B cell (primary cell): ENCODE measurements around the gene FAM81A. TPM values are rescaled to one million over a fixed set of nuclear protein-coding genes. Genes with fewer than 3 reads are reported as not detected.

Source experiments
- ATAC-seq: fragments of 200-7000 bp; cut with Tn5 transposase; one replicate; pipeline ENCODE4 v1.10.0; 2021; ENCODE audit warnings: low read depth, mild to moderate bottlenecking, moderate number of reproducible peaks, moderate library complexity
- CTCF ChIA-PET: fragments of 350-600 bp; sonication (Branson Sonifier 250); formaldehyde crosslinking; loops from one replicate; lab custom pipeline; 2021; ENCODE audit warnings: antibody characterized with exemption, inconsistent platforms; lab: Charles Lee
- POLR2A ChIA-PET: fragments of 350-600 bp; sonication (Branson Sonifier 250); formaldehyde crosslinking; loops from one replicate; lab custom pipeline; 2021; ENCODE audit warnings: antibody characterized with exemption; lab: Charles Lee
- DNase-seq: peaks from one replicate; pipeline ENCODE4 v3.0.0; 2013
- H2AFZ ChIP-seq: 2 replicates; pipeline ENCODE4 v1.6.1; 2012; ENCODE audit warnings: mild to moderate bottlenecking, low read depth, low read length; ENCODE audit not compliant: insufficient read depth, poor library complexity, severe bottlenecking
- H3K27ac ChIP-seq, 2 donors: 1 replicate in 1 of 2; 2 replicates in 1 of 2; pipeline ENCODE4 v1.5.1; 2012 to 2013; ENCODE audit warnings: low read length in 2 of 2, mild to moderate bottlenecking in 2 of 2, moderate library complexity in 1 of 2
- H3K27me3 ChIP-seq, 4 experiments: fragments of 200-600 bp in 1 of 4; sonication (generic) in 1 of 4; replicated peaks in 1 of 4; 1 replicate in 2 of 4; 2 replicates in 2 of 4; pipeline versions ENCODE4 v1.6.1 to v1.7.0; 2013 to 2016; ENCODE audit warnings: low read length in 3 of 4, mild to moderate bottlenecking in 2 of 4, mixed read lengths in 1 of 4, moderate library complexity in 1 of 4; ENCODE audit not compliant: insufficient read depth in 4 of 4, control insufficient read depth in 3 of 4; ENCODE audit errors: control extremely low read depth in 1 of 4
- H3K36me3 ChIP-seq, 2 experiments: replicated peaks in 1 of 2; 1 replicate in 1 of 2; 2 replicates in 1 of 2; pipeline versions ENCODE4 v1.6.1 to v1.7.1; 2013; ENCODE audit warnings: low read length in 1 of 2; ENCODE audit not compliant: insufficient read depth in 2 of 2, control insufficient read depth in 1 of 2; ENCODE audit errors: control extremely low read depth in 1 of 2, extremely low read depth in 1 of 2
- H3K4me1 ChIP-seq, 2 donors: fragments of 200-600 bp in 1 of 2; sonication (generic) in 1 of 2; 1 replicate in 1 of 2; 2 replicates in 1 of 2; pipeline versions ENCODE4 v1.5.1 to v1.6.1; 2013 to 2017; ENCODE audit warnings: low read length in 2 of 2; ENCODE audit not compliant: control insufficient read depth in 2 of 2, insufficient read depth in 2 of 2
- H3K4me2 ChIP-seq: replicated peaks from 2 replicates; pipeline ENCODE3; 2012; ENCODE audit warnings: mild to moderate bottlenecking, low read depth, low read length; ENCODE audit not compliant: poor library complexity, severe bottlenecking
- H3K4me3 ChIP-seq, 5 experiments: fragments of 200-600 bp in 1 of 5; sonication (generic) in 1 of 5; 1 replicate in 3 of 5; 2 replicates in 2 of 5; pipeline versions ENCODE4 v1.5.1 to v1.7.0; 2011 to 2016; ENCODE audit warnings: low read length in 4 of 5, mild to moderate bottlenecking in 4 of 5, low read depth in 2 of 5, control low read depth in 1 of 5, moderate library complexity in 1 of 5; ENCODE audit not compliant: insufficient read depth in 1 of 5; ENCODE audit errors: control extremely low read depth in 1 of 5, extremely low read depth in 1 of 5
- H3K79me2 ChIP-seq: fragments of 200-600 bp; sonication (generic); one replicate; pipeline ENCODE4 v1.6.0; 2016; ENCODE audit warnings: low read length; ENCODE audit not compliant: control insufficient read depth, insufficient read depth
- H3K9ac ChIP-seq: fragments of 200-600 bp; sonication (generic); 2 replicates; pipeline ENCODE4 v1.6.1; 2017; ENCODE audit warnings: mild to moderate bottlenecking, low read length, moderate library complexity
- H3K9me3 ChIP-seq, 3 donors: one replicate each; pipeline versions ENCODE4 v1.6.1 to v1.7.1; 2013; ENCODE audit warnings: low read length in 2 of 3; ENCODE audit not compliant: control insufficient read depth in 2 of 3, insufficient read depth in 1 of 3; ENCODE audit errors: control extremely low read depth in 1 of 3
- H4K20me1 ChIP-seq: 2 replicates; pipeline ENCODE4 v1.6.0; 2012; ENCODE audit warnings: mild to moderate bottlenecking, low read length; ENCODE audit not compliant: insufficient read depth, control insufficient read depth, poor library complexity, severe bottlenecking
- H3K27ac Mint-ChIP-seq: one replicate; pipeline ENCODE4 v1.8.0; 2021; ENCODE audit warnings: mixed read lengths
- H3K27me3 Mint-ChIP-seq: one replicate; pipeline ENCODE4 v1.8.0; 2021; ENCODE audit warnings: mixed read lengths
- H3K4me1 Mint-ChIP-seq: one replicate; pipeline ENCODE4 v1.8.0; 2021; ENCODE audit warnings: mixed read lengths
- H3K4me3 Mint-ChIP-seq: one replicate; pipeline ENCODE4 v1.8.0; 2021; ENCODE audit warnings: mixed read lengths
- H3K9me3 Mint-ChIP-seq: one replicate; pipeline ENCODE4 v1.8.0; 2022; ENCODE audit warnings: mixed read lengths; ENCODE audit not compliant: insufficient read depth
- CTCF ChIP-seq: fragments of 200-600 bp; IDR thresholded peaks from one replicate; pipeline ENCODE4 v1.8.0; 2022; ENCODE audit warnings: antibody characterized with exemption, mild to moderate bottlenecking
- EZH2 ChIP-seq: IDR thresholded peaks from 2 replicates; pipeline ENCODE4 v1.6.1; 2012; ENCODE audit warnings: borderline replicate concordance, low read depth, mild to moderate bottlenecking, moderate library complexity, low read length; ENCODE audit not compliant: insufficient read depth, poor library complexity, severe bottlenecking
- WGBS: methylation state at CpG from one replicate; pipeline ENCODE4 v1.1.5; 2013; ENCODE audit warnings: missing lambda C conversion rate; ENCODE audit not compliant: insufficient coverage; 5-methylcytosine and 5-hydroxymethylcytosine counted together
- intact Hi-C: fragments of 100-400 bp; cut with micrococcal nuclease; formaldehyde crosslinking; loops from one replicate; pipeline ENCODE4 v1.10.0; 2022
- polyA plus RNA-seq: library from polyadenylated mRNA; depleted of rRNA; stranded (reverse); fragments of >200 nt; gene quantifications from 2 replicates; pipeline ENCODE4 v1.2.3, GENCODE V29; 2012
- small RNA-seq: library from RNA; depleted of rRNA; stranded (forward); fragments of <200 nt; gene quantifications from one replicate; pipeline ENCODE3, GENCODE V24; 2012; ENCODE audit warnings: low replicate concordance, low read depth; ENCODE audit not compliant: insufficient read length
- total RNA-seq, 2 donors: library from RNA; stranded (reverse); fragments of 120-200 nt in 1 of 2; gene quantifications; 1 replicate in 1 of 2; 2 replicates in 1 of 2; pipeline versions ENCODE4 v1.2.3 to v1.2.4, GENCODE V29; 2013 to 2022

The FAM81A gene
- total and polyA plus RNA-seq, 2 donors (not counting 1 experiment from before 2014, with no cell fraction given), result 2.0 to 3.9 TPM

GRCh38 chr15:59570315-59570714, 132.3 kb downstream of the FAM81A start:
- ATAC-seq (no peak), DNase-seq (no peak)
- H3K27me3 ChIP-seq, result no peaks in the 10 kb centered on the region
- POLR2A ChIA-PET, result no interaction called here
- no peaks in the 10 kb centered on the region for H3K9me3 ChIP-seq
- intact Hi-C loops, result no loop called here
- no peaks in the 10 kb centered on the region for H3K36me3 ChIP-seq
- Mint-ChIP-seq H3K27ac (no peak overlapping the region), H3K9me3 (no peaks in the 10 kb centered on the region), H3K27me3 (no peaks in the 10 kb centered on the region), H3K4me1 (peaks cover 3% of the 10 kb centered on the region), H3K4me3 (no peak overlapping the region)
- H3K4me2 ChIP-seq, result no peak overlapping the region
- TF ChIP-seq CTCF (no peak), EZH2 (no peak)
- H3K27ac ChIP-seq, result no peak overlapping the region
- no peak overlapping the region for H3K9ac ChIP-seq
- WGBS, result 86% methylated on average over 2 of the region's 3 CpGs
- H3K79me2 ChIP-seq, result no peaks in the 10 kb centered on the region
- H2AFZ ChIP-seq, result no peak overlapping the region
- CTCF ChIA-PET, result no interaction called here
- no peak overlapping the region for H3K4me3 ChIP-seq
- no peaks in the 10 kb centered on the region for H4K20me1 ChIP-seq
- H3K4me1 ChIP-seq, result no peaks in the 10 kb centered on the region

GRCh38 chr15:59571606-59572005, 133.6 kb downstream of the FAM81A start:
- POLR2A ChIA-PET, result no interaction called here
- no peak overlapping the region for H3K4me2 ChIP-seq
- TF ChIP-seq CTCF (no peak), EZH2 (no peak)
- no peak overlapping the region for H3K4me3 Mint-ChIP-seq
- no peaks in the 10 kb centered on the region for H4K20me1 ChIP-seq
- no peak overlapping the region for H3K4me3 ChIP-seq
- DNase-seq (no peak), ATAC-seq (no peak)
- no peak overlapping the region for H3K27ac Mint-ChIP-seq
- no peak overlapping the region for H3K9ac ChIP-seq
- H3K36me3 ChIP-seq, result no peaks in the 10 kb centered on the region
- no peaks in the 10 kb centered on the region for H3K27me3 ChIP-seq
- H2AFZ ChIP-seq, result no peak overlapping the region
- no peaks in the 10 kb centered on the region for H3K79me2 ChIP-seq
- peaks cover 3% of the 10 kb centered on the region for H3K4me1 Mint-ChIP-seq
- WGBS, result 80% methylated on average over 1 of the region's 6 CpGs
- H3K4me1 ChIP-seq, result no peaks in the 10 kb centered on the region
- CTCF ChIA-PET, result interaction anchor here (0.7 kb wide), 1 partner anchor 120 kb away, joined by 6 read pairs; no protein-coding TSS in a partner anchor
- H3K9me3 Mint-ChIP-seq, result no peaks in the 10 kb centered on the region
- no peaks in the 10 kb centered on the region for H3K27me3 Mint-ChIP-seq
- no peaks in the 10 kb centered on the region for H3K9me3 ChIP-seq
- no peak overlapping the region for H3K27ac ChIP-seq
- intact Hi-C loops, result no loop called here

Small RNA genes within 50 kb of the gene (small RNA-seq; reads per million reads assigned to genes)
- not detected for gene RF00019

Other genes with a start within 250 kb of the FAM81A start
- gene LDHAL6B, start 231.3 kb upstream of the FAM81A start, total RNA-seq, result not detected in 2 replicates
- gene LDHAL6B, start 231.3 kb upstream of the FAM81A start, polyA plus RNA-seq, result not detected in 2 replicates
- gene MYO1E, start 65.3 kb upstream of the FAM81A start, total RNA-seq, result 100.0 and 111 TPM in 2 replicates
- 11.9 and 35.1 TPM in 2 replicates for gene MYO1E, start 65.3 kb upstream of the FAM81A start, polyA plus RNA-seq
- not detected in 2 replicates for gene GCNT3, start 173.6 kb downstream of the FAM81A start, total RNA-seq
- gene GCNT3, start 173.6 kb downstream of the FAM81A start, polyA plus RNA-seq, result not detected in 2 replicates
- gene GTF2A2, start 219.3 kb downstream of the FAM81A start, total RNA-seq, result 39.7 and 41.5 TPM in 2 replicates
- gene GTF2A2, start 219.3 kb downstream of the FAM81A start, polyA plus RNA-seq, result 60.0 and 66.1 TPM in 2 replicates